K562 (cell line): ENCODE measurements around the gene TAF3. TPM values are rescaled to one million over a fixed set of nuclear protein-coding genes. Genes with fewer than 3 reads are reported as not detected.

Experiments
- ATAC-seq: fragments of 200-7000 bp; cut with Tn5 transposase; 3 replicates; pipeline ENCODE4 v1.9.1; 2020; ENCODE audit warnings: moderate library complexity
- BruUV-seq: library from RNA; stranded (reverse); fragments of 400-500 nt; replicated peaks from 2 replicates; lab custom pipeline; 2021; lab: Mats Ljungman, UMichigan
- CTCF ChIA-PET: fragments of 300-600 bp; formaldehyde crosslinking; extraction: SDS; loops from one replicate; lab custom pipeline; 2021; ENCODE audit warnings: low intra/inter-chr PET ratio; lab: Yijun Ruan, JAX
- POLR2A ChIA-PET: fragments of 300-600, 350-650 bp; sonication (Branson Sonifier 250); formaldehyde crosslinking; extraction: SDS; loops from one replicate; lab custom pipeline; 2021; ENCODE audit warnings: antibody characterized with exemption, inconsistent platforms; lab: Yijun Ruan, JAX
- DNase-seq, 4 experiments: peaks; one replicate each; pipeline versions ENCODE4 v3.0.0 to v3.0.0-alpha.2; 2011 to 2018; ENCODE audit warnings: low spot score in 3 of 4, mixed read lengths in 3 of 4; ENCODE audit errors: extremely low read depth in 1 of 4
- FAIRE-seq: peaks from 2 replicates; lab custom pipeline; 2011; peaks lifted over from hg19 to GRCh38; lab: Jason Lieb, UNC
- H2AFZ ChIP-seq: 2 replicates; pipeline ENCODE4 v1.6.0; 2011; ENCODE audit warnings: low read depth, low read length, control low read depth, inconsistent platforms
- H3K27ac ChIP-seq: fragments of 200-600 bp; 3 replicates; pipeline ENCODE4 v1.8.0; 2011; ENCODE audit warnings: low read depth, mild to moderate bottlenecking, control low read depth, inconsistent platforms, low read length, moderate library complexity, mixed read lengths; ENCODE audit errors: extremely low read depth
- H3K27me3 ChIP-seq, 2 experiments: fragments of 300-600 bp in 1 of 2; 2 replicates in 1 of 2; 3 replicates in 1 of 2; pipeline versions ENCODE4 v1.6.0 to v1.8.0; 2011; ENCODE audit warnings: inconsistent platforms in 2 of 2, low read length in 2 of 2, mild to moderate bottlenecking in 1 of 2, mixed read lengths in 1 of 2, moderate library complexity in 1 of 2; ENCODE audit not compliant: control insufficient read depth in 2 of 2, insufficient read depth in 2 of 2
- H3K36me3 ChIP-seq: fragments of 300-600 bp; 3 replicates; pipeline ENCODE4 v1.8.0; 2011; ENCODE audit warnings: mild to moderate bottlenecking, low read length, inconsistent platforms; ENCODE audit not compliant: control insufficient read depth, insufficient read depth
- H3K4me1 ChIP-seq, 2 experiments: fragments of 200-600 bp in 1 of 2; replicated peaks in 1 of 2; 2 replicates in 1 of 2; 3 replicates in 1 of 2; pipeline versions ENCODE4 v1.5.1 to v1.8.0; 2011; ENCODE audit warnings: inconsistent platforms in 2 of 2, low read length in 2 of 2, mild to moderate bottlenecking in 1 of 2, mixed read lengths in 1 of 2, moderate library complexity in 1 of 2; ENCODE audit not compliant: control insufficient read depth in 2 of 2, insufficient read depth in 2 of 2
- H3K4me2 ChIP-seq: 2 replicates; pipeline ENCODE4 v1.6.1; 2011; ENCODE audit warnings: low read length, control low read depth, inconsistent platforms, mixed read lengths; ENCODE audit not compliant: insufficient read depth
- H3K4me3 ChIP-seq: fragments of 200-600 bp; sonication (generic), shearing (Covaris generic); 2 replicates; pipeline ENCODE4 v1.5.1; 2016; ENCODE audit warnings: control low read depth, inconsistent platforms
- H3K79me2 ChIP-seq: fragments of 200-600 bp; 3 replicates; pipeline ENCODE4 v1.8.0; 2011; ENCODE audit warnings: low read length, inconsistent platforms; ENCODE audit not compliant: control insufficient read depth, insufficient read depth
- H3K9ac ChIP-seq, 2 experiments: 2 replicates each; pipeline versions ENCODE4 v1.6.0 to v1.6.1; 2011; ENCODE audit warnings: low read depth in 2 of 2, low read length in 2 of 2, control low read depth in 1 of 2, inconsistent platforms in 1 of 2, mild to moderate bottlenecking in 1 of 2, mixed read lengths in 1 of 2; ENCODE audit not compliant: insufficient read depth in 1 of 2
- H3K9me1 ChIP-seq: one replicate; pipeline ENCODE4 v1.6.0; 2011; ENCODE audit warnings: inconsistent platforms, mild to moderate bottlenecking, low read length, moderate library complexity; ENCODE audit not compliant: control insufficient read depth, insufficient read depth
- H3K9me3 ChIP-seq: replicated peaks from 2 replicates; pipeline ENCODE4 v1.5.1; 2011; ENCODE audit warnings: low read depth, low read length, inconsistent platforms; ENCODE audit not compliant: control insufficient read depth, insufficient read depth
- H4K20me1 ChIP-seq: replicated peaks from 2 replicates; pipeline ENCODE4 v1.6.1; 2011; ENCODE audit warnings: low read length, inconsistent platforms, mixed read lengths; ENCODE audit not compliant: control insufficient read depth, insufficient read depth
- E2F5 ChIP-seq: sonication (generic); formaldehyde crosslinking; IDR thresholded peaks from 2 replicates; pipeline ENCODE4 v1.8.0; 2022; ENCODE audit warnings: mild to moderate bottlenecking, missing genetic modification reagents
- GTF2E2 ChIP-seq: fragments of 200-800 bp; sonication (Bioruptor generic); IDR thresholded peaks from 2 replicates; pipeline ENCODE4 v1.6.1; 2016; ENCODE audit warnings: missing genetic modification characterization, missing compliant biosample characterization
- MLX ChIP-seq, 2 experiments: fragments of 450-650 bp in 1 of 2; sonication (generic) in 1 of 2; formaldehyde crosslinking; conservative IDR thresholded peaks; 2 replicates each; pipeline versions ENCODE4 v1.4.0 to v1.8.1; 2020 to 2022; ENCODE audit warnings: mild to moderate bottlenecking in 1 of 2, missing genetic modification reagents in 1 of 2
- THAP12 ChIP-seq: fragments of 250-450 bp; sonication (Bioruptor Pico); IDR thresholded peaks from 2 replicates; pipeline ENCODE4 v1.9.0; 2021; ENCODE audit warnings: mild to moderate bottlenecking, inconsistent platforms
- TRIM24 ChIP-seq, 2 experiments: fragments of 450-650 bp; IDR thresholded peaks; 2 replicates each; pipeline ENCODE4 v1.6.1; 2016
- YY1 ChIP-seq, 3 experiments: IDR thresholded peaks; 2 replicates each; pipeline ENCODE4 v1.6.1; 2011; ENCODE audit warnings: low read length in 2 of 3, mild to moderate bottlenecking in 2 of 3, moderate library complexity in 2 of 3, borderline replicate concordance in 1 of 3, control low read depth in 1 of 3, low read depth in 1 of 3; ENCODE audit not compliant: insufficient read depth in 3 of 3, insufficient replicate concordance in 2 of 3, control insufficient read depth in 1 of 3, insufficient read length in 1 of 3; ENCODE audit errors: extremely low read depth in 1 of 3
- WGBS: fragments of 100-300 bp; shearing (Covaris generic); methylation state at CpG from one replicate; pipeline ENCODE4 v1.1.6; 2016; ENCODE audit warnings: low coverage, mixed read lengths; ENCODE audit not compliant: insufficient coverage; ENCODE audit errors: missing lambda C conversion rate; 5-methylcytosine and 5-hydroxymethylcytosine counted together
- in situ Hi-C: fragments of 300-500 bp; cut with MboI; formaldehyde crosslinking; loops from 4 replicates; pipeline ENCODE4 v1.15.0; 2018; ENCODE audit warnings: inconsistent platforms, mixed read lengths
- intact Hi-C: fragments of 100-400 bp; cut with micrococcal nuclease; formaldehyde crosslinking; loops from 2 replicates; pipeline ENCODE4 v1.14.2; 2022
- polyA plus RNA-seq, 8 experiments: library from polyadenylated mRNA; depleted of rRNA in 4 of 8; stranded (reverse) in 5 of 8; unstranded in 3 of 8; fragments of >200 nt; fragmentation: Nextera tagmentation in 2 of 8; fragmentation: Illumina TruSeq in 1 of 8; extraction: Ambion mirVana in 2 of 8; extraction: Trizol in 1 of 8; gene quantifications; 2 replicates each; pipeline versions ENCODE4 v1.2.1 to v1.2.3, GENCODE V29; 2011 to 2014; ENCODE audit warnings: inconsistent platforms in 1 of 8, missing spikeins in 1 of 8
- total RNA-seq, 7 experiments: library from RNA; depleted of rRNA in 6 of 7; stranded (reverse); fragments of >200 nt in 6 of 7; fragmentation: Illumina TruSeq in 2 of 7; extraction: Trizol in 2 of 7; gene quantifications; 2 replicates each; pipeline versions ENCODE4 v1.2.1 to v1.2.3, GENCODE V29; 2011 to 2021; ENCODE audit warnings: low replicate concordance in 1 of 7

Gene TAF3
- total and polyA plus RNA-seq, 9 of the 15 experiments (the other 6 are each of a cell fraction or from before 2014, with no cell fraction given) = 1.5 to 9.9 (median 4.1) TPM

GRCh38 chr10:7886056-7886455, 67.8 kb downstream of the TAF3 start:
- intact Hi-C loops (no loop called here), in situ Hi-C loops (no loop called here)
- Histone ChIP-seq H3K4me2 (no peak overlapping the region), H2AFZ (no peak overlapping the region), H3K9ac (no peak overlapping the region), H3K4me3 (no peak overlapping the region), H4K20me1 (peaks cover 5% of the 10 kb centered on the region), H3K36me3 (no peaks in the 10 kb centered on the region), H3K79me2 (no peaks in the 10 kb centered on the region; the same call in 1 of the 3 replicates), H3K4me1 (peaks cover 8 to 11% of the 10 kb centered on the region in 2 experiments; a peak in 3 of 5 replicates), H3K9me1 (no peaks in the 10 kb centered on the region), H3K27me3 (no peaks in the 10 kb centered on the region), H3K9me3 (no peaks in the 10 kb centered on the region), H3K27ac (no peak overlapping the region)
- no peak for FAIRE-seq
- 84% methylated on average over 2 of the region's 2 CpGs for WGBS
- no TSS peak for BruUV-seq
- no peak for TF ChIP-seq YY1 (IDR thresholded peaks at IDR 0.05; ENCODE audit: borderline replicate concordance in 1 of 3, control insufficient read depth in 1 of 3, extremely low read depth in 1 of 3, insufficient read depth in 3 of 3, insufficient read length in 1 of 3, insufficient replicate concordance in 2 of 3, low read depth in 1 of 3, low read length in 2 of 3)
- CTCF ChIA-PET = no interaction called here
- no peak for ATAC-seq
- POLR2A ChIA-PET = no interaction called here
- DNase-seq = no peak

GRCh38 chr10:7887174-7887816, 69.0 kb downstream of the TAF3 start:
- DNase-seq (peak in 2 of 4 experiments; percentile 58 to 68), ATAC-seq (peak; percentile 93), FAIRE-seq (peak; percentile 93)
- Histone ChIP-seq H3K27ac (no peak overlapping the region), H3K4me3 (no peak overlapping the region), H3K4me1 (peaks cover 8 to 11% of the 10 kb centered on the region in 2 experiments; a peak in 3 of 5 replicates), H3K9ac (no peak overlapping the region), H3K9me1 (no peaks in the 10 kb centered on the region), H3K79me2 (no peaks in the 10 kb centered on the region; the same call in 1 of the 3 replicates), H3K27me3 (no peaks in the 10 kb centered on the region), H3K36me3 (no peaks in the 10 kb centered on the region), H3K4me2 (peak overlapping the region; percentile 34; the same call in 1 of the 2 replicates), H3K9me3 (no peaks in the 10 kb centered on the region), H2AFZ (no peak overlapping the region), H4K20me1 (peaks cover 5% of the 10 kb centered on the region)
- intact Hi-C loops (no loop called here), in situ Hi-C loops (no loop called here)
- 2% methylated on average over 8 of the region's 8 CpGs for WGBS
- BruUV-seq = no TSS peak
- ChIA-PET CTCF (no interaction called here), POLR2A (interaction anchor here (0.6 to 1.0 kb wide), 2 partner anchors 9 to 59 kb away, joined by 3 read pairs; no protein-coding TSS in a partner anchor)
- TF ChIP-seq THAP12 (CRISPR knock-in tag) (no peak), E2F5 (CRISPR knock-in tag) (no peak), MLX (CRISPR knock-in tag; conservative IDR thresholded peaks at IDR 0.05) (no peak), TRIM24 (IDR thresholded peaks at IDR 0.05) (peak in 1 of 2 experiments; percentile 42; a peak in 2 of 4 replicates), GTF2E2 (no peak)
